Common myeloid progenitor, CD34-positive (primary cell): ENCODE measurements around the gene ZSCAN25.

ENCODE experiments used
- CTCF ChIA-PET: fragments of 350-600 bp; sonication (Branson Sonifier 250); formaldehyde crosslinking; loops from one replicate; lab custom pipeline; 2021; ENCODE audit warnings: antibody characterized with exemption; lab: Charles Lee
- POLR2A ChIA-PET: fragments of 350-600 bp; sonication (Branson Sonifier 250); formaldehyde crosslinking; loops from one replicate; lab custom pipeline; 2021; ENCODE audit warnings: antibody characterized with exemption; lab: Charles Lee
- DNase-seq, 3 donors: peaks; one replicate each; pipeline versions ENCODE4 v3.0.0 to v3.0.0-alpha.2; 2013
- H3K27ac ChIP-seq, 2 experiments: 1 replicate in 1 of 2; 2 replicates in 1 of 2; pipeline ENCODE4 v1.7.0; 2013; ENCODE audit warnings: inconsistent platforms in 2 of 2, low read length in 2 of 2, mild to moderate bottlenecking in 2 of 2, low read depth in 1 of 2, moderate library complexity in 1 of 2; ENCODE audit not compliant: severe bottlenecking in 2 of 2, insufficient read depth in 1 of 2, poor library complexity in 1 of 2
- H3K27me3 ChIP-seq, 5 experiments: replicated peaks in 2 of 5; 1 replicate in 3 of 5; 2 replicates in 2 of 5; pipeline versions ENCODE4 v1.6.1 to v1.7.0; 2013; ENCODE audit warnings: low read length in 4 of 5, mild to moderate bottlenecking in 2 of 5, moderate library complexity in 2 of 5, inconsistent platforms in 1 of 5; ENCODE audit not compliant: insufficient read depth in 5 of 5, control insufficient read depth in 4 of 5
- H3K36me3 ChIP-seq, 4 experiments: 1 replicate in 2 of 4; 2 replicates in 2 of 4; pipeline versions ENCODE4 v1.6.1 to v1.7.0; 2013; ENCODE audit warnings: low read length in 3 of 4, control low read depth in 1 of 4, mild to moderate bottlenecking in 1 of 4; ENCODE audit not compliant: control insufficient read depth in 4 of 4, insufficient read depth in 4 of 4
- H3K4me1 ChIP-seq, 4 experiments: 1 replicate in 3 of 4; 2 replicates in 1 of 4; pipeline versions ENCODE4 v1.6.1 to v1.7.1; 2013; ENCODE audit warnings: low read length in 3 of 4, mild to moderate bottlenecking in 3 of 4, control low read depth in 1 of 4, inconsistent platforms in 1 of 4, moderate library complexity in 1 of 4; ENCODE audit not compliant: control insufficient read depth in 4 of 4, insufficient read depth in 4 of 4; ENCODE audit errors: control extremely low read depth in 1 of 4
- H3K4me3 ChIP-seq, 7 experiments: 1 replicate in 4 of 7; 2 replicates in 3 of 7; pipeline versions ENCODE4 v1.5.1 to v1.7.0; 2013; ENCODE audit warnings: mild to moderate bottlenecking in 7 of 7, low read length in 6 of 7, moderate library complexity in 6 of 7, inconsistent platforms in 2 of 7, low read depth in 2 of 7, control low read depth in 1 of 7; ENCODE audit not compliant: insufficient read depth in 4 of 7, control insufficient read depth in 1 of 7; ENCODE audit errors: extremely low read depth in 1 of 7
- H3K9me3 ChIP-seq, 5 experiments: 1 replicate in 4 of 5; 2 replicates in 1 of 5; pipeline versions ENCODE4 v1.6.1 to v1.7.1; 2013; ENCODE audit warnings: low read length in 4 of 5, mild to moderate bottlenecking in 2 of 5, inconsistent platforms in 1 of 5, low read depth in 1 of 5, moderate library complexity in 1 of 5; ENCODE audit not compliant: control insufficient read depth in 4 of 5, insufficient read depth in 2 of 5; ENCODE audit errors: control extremely low read depth in 1 of 5
- WGBS: methylation state at CpG from one replicate; pipeline ENCODE4 v1.1.5; 2013; ENCODE audit not compliant: insufficient coverage; 5-methylcytosine and 5-hydroxymethylcytosine counted together

The ZSCAN25 gene

GRCh38 chr7:99617192-99617781 lies 541 bp downstream of the ZSCAN25 start:
- 34% methylated on average over 17 of the region's 22 CpGs for WGBS
- POLR2A ChIA-PET: interaction anchor here (0.5 to 1.0 kb wide), 2 partner anchors 119 to 612 kb away, joined by 3 read pairs; no protein-coding TSS in a partner anchor
- CTCF ChIA-PET: interaction anchor here (1.7 to 1.8 kb wide), 2 partner anchors 12 to 15 kb away, joined by 5 to 7 read pairs; no protein-coding TSS in a partner anchor
- Histone ChIP-seq H3K4me1 (peaks cover 6 to 17% (median 12%) of the 10 kb centered on the region in 4 experiments), H3K9me3 (peaks cover 0 to 2% (median 0%) of the 10 kb centered on the region in 5 experiments), H3K36me3 (peaks cover 9 to 40% (median 30%) of the 10 kb centered on the region in 4 experiments), H3K27me3 (no peaks in the 10 kb centered on the region), H3K27ac (peak overlapping the region; percentile 61 to 91), H3K4me3 (peak overlapping the region; percentile 89 to 97 (median 94))
- DNase-seq: no peak

GRCh38 chr7:99618726-99619125 lies 2.0 kb downstream of the ZSCAN25 start:
- peaks cover 6 to 17% (median 12%) of the 10 kb centered on the region in 4 experiments for H3K4me1 ChIP-seq
- WGBS: 97% methylated on average over 3 of the region's 3 CpGs
- DNase-seq: no peak
- no peaks in the 10 kb centered on the region for H3K27me3 ChIP-seq
- no peak overlapping the region for H3K4me3 ChIP-seq
- ChIA-PET POLR2A (no interaction called here), CTCF (interaction anchor here (1.8 kb wide), 1 partner anchor 14 kb away, joined by 5 read pairs; no protein-coding TSS in a partner anchor)
- H3K27ac ChIP-seq: no peak overlapping the region
- H3K9me3 ChIP-seq: peaks cover 0 to 2% (median 0%) of the 10 kb centered on the region in 5 experiments
- H3K36me3 ChIP-seq: peaks cover 13 to 54% (median 38%) of the 10 kb centered on the region in 4 experiments

DNA sequence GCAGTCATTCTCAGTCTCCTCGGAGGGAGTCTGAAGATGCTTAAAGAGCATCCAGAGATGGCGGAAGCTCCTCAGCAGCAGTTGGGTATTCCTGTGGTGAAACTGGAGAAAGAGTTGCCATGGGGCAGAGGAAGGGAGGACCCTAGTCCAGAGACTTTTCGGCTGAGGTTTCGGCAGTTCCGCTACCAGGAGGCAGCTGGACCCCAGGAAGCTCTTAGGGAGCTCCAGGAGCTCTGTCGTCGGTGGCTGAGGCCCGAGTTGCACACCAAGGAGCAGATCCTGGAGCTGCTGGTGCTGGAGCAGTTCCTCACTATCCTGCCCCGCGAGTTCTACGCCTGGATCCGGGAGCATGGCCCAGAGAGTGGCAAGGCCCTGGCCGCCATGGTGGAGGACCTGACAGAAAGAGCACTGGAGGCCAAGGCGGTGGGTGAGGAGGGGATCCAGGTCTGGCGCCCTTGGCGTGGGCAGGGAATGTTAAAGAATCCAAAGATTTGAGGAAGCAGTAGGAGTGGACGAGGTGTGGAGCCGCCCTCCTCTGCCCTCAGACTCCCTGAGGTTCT lies 2.9 kb downstream of the ZSCAN25 start:
- Histone ChIP-seq H3K9me3 (no peaks in the 10 kb centered on the region), H3K4me3 (no peak overlapping the region), H3K4me1 (peaks cover 6 to 17% (median 12%) of the 10 kb centered on the region in 4 experiments), H3K36me3 (peaks cover 13 to 63% (median 46%) of the 10 kb centered on the region in 4 experiments), H3K27me3 (no peaks in the 10 kb centered on the region), H3K27ac (no peak overlapping the region)
- ChIA-PET CTCF (no interaction called here), POLR2A (no interaction called here)
- 99% methylated on average over 16 of the region's 18 CpGs for WGBS
- DNase-seq: no peak

- peaks cover 4 to 14% (median 11%) of the 10 kb centered on the region in 4 experiments for H3K4me1 ChIP-seq
- CTCF ChIA-PET: interaction anchor here (1.3 kb wide), 1 partner anchor 88 kb away, joined by 3 read pairs; no protein-coding TSS in a partner anchor
These were observed 4.5 kb downstream of the ZSCAN25 start for GRCh38 chr7:99621271-99621670.

DNA sequence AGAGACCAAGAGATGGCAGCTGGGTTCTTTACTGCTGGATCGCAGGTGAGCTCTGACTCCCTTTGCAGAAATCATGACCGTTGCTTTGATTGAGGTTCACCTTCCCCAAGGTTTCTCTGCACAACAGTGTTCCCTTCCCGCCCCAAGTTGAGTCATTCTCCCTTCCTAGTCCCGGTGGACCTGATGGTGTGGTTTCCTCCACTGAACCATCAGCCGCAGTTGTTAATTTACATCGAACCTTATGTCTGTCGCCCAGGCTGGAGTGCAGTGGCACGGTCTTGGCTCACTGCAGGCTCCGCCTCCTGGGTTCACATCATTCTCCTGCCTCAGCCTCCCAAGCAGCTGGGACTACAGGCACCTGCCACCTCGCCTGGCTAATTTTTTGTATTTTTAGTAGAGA lies 5.8 kb downstream of the ZSCAN25 start:
- ChIA-PET CTCF (interaction anchor here (1.0 kb wide), 1 partner anchor 12 kb away, joined by 3 read pairs; no protein-coding TSS in a partner anchor), POLR2A (no interaction called here)
- Histone ChIP-seq H3K27me3 (no peaks in the 10 kb centered on the region), H3K36me3 (peaks cover 23 to 92% (median 69%) of the 10 kb centered on the region in 4 experiments), H3K4me3 (no peak overlapping the region), H3K27ac (no peak overlapping the region), H3K9me3 (no peaks in the 10 kb centered on the region), H3K4me1 (peaks cover 2 to 6% (median 4%) of the 10 kb centered on the region in 4 experiments)
- WGBS: 100% methylated on average over 7 of the region's 10 CpGs
- no peak for DNase-seq

More at GRCh38 chr7:99621271-99621670, 4.5 kb downstream of the ZSCAN25 start:
- no peak for DNase-seq
- Histone ChIP-seq H3K9me3 (no peaks in the 10 kb centered on the region), H3K4me3 (no peak overlapping the region), H3K36me3 (peaks cover 16 to 79% (median 61%) of the 10 kb centered on the region in 4 experiments), H3K27me3 (no peaks in the 10 kb centered on the region), H3K27ac (no peak overlapping the region)
- POLR2A ChIA-PET: no interaction called here
- WGBS: 100% methylated on average over 4 of the region's 5 CpGs

DNA sequence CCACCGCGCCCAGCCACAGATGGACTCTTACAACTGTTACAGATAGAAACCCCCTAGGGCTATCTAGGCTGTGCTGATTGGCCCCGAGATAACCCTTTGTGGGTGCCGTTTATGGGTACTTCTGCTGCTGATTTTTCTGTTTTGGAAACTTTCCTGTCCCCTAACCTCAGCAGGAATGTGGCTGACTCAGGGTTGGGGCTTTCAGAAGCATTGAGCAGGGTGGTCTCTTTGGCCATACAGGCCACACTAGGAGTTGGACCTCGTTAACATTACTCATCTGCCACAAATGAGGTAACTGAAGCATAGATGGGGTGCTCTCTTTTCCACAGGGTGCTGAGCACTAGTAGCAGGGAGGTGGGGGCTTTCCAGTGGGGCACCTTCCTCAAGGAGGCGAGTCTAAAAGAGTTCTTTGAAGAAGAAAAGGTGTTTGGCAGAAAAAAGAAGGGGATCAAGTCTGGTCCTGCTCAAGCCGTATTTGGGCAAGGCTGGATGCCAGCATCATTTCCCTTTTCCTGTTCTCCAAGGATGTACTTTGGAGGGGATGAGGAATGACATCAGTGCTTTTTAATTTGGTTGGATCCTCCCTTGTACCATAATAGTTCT lies 6.4 kb downstream of the ZSCAN25 start:
- H3K4me3 ChIP-seq: no peak overlapping the region
- CTCF ChIA-PET: no interaction called here

More for the DNA sequence above, 6.4 kb downstream of the ZSCAN25 start:
- 98% methylated on average over 6 of the region's 7 CpGs for WGBS
- H3K9me3 ChIP-seq: no peaks in the 10 kb centered on the region
- POLR2A ChIA-PET: no interaction called here
- H3K36me3 ChIP-seq: peaks cover 23 to 95% (median 72%) of the 10 kb centered on the region in 4 experiments
- H3K4me1 ChIP-seq: no peaks in the 10 kb centered on the region
- H3K27ac ChIP-seq: peak overlapping the region in 1 of 2 experiments; percentile 10
- no peak for DNase-seq
- no peaks in the 10 kb centered on the region for H3K27me3 ChIP-seq
